ENCODE results near the gene USP31.

- TF ChIP-seq EZH2 (IDR thresholded peaks at IDR 0.05; ENCODE audit: borderline replicate concordance, low read length) = no peak
- TF ChIP-seq CTCF (IDR thresholded peaks at IDR 0.05; ENCODE audit: low read length) = no peak
Measured at GRCh38 chr16:23140107-23140506, 9.1 kb downstream of the USP31 start.

Data from OCI-LY1 (cell line).